GM18873 (cell line): Measurements from ENCODE around the gene ENGASE.

ENCODE experiments used
- ATAC-seq: cut with Tn5 transposase; IDR thresholded peaks from one replicate; pipeline ENCODE4 v1.9.1; 2021; ENCODE audit warnings: mild to moderate bottlenecking, moderate library complexity, moderate number of reproducible peaks; ENCODE audit not compliant: unreplicated experiment, low FRiP score

ENGASE gene

GRCh38 chr17:79039171-79039570 is 35.5 kb upstream of the ENGASE start:
- ATAC-seq = no peak

DNA sequence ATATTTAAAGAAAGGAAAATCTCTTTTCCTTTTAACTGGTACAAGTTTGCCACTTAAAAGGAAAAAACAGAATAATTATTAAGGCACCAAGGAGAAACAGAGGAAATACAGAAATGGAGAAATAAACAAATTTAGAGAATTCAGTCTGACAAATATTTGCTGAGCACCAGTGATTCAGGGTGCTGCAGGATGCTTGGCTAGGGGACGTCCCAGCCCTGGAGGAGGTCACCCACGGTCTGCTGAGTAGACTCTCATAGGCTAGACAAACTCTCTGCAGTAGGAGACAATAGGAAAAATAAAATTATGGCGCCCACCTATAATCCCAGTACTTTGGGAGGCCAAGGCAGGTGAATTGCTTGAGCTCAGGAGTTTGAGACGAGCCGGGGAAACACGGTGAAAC is 34.7 kb upstream of the ENGASE start:
- no peak for ATAC-seq

DNA sequence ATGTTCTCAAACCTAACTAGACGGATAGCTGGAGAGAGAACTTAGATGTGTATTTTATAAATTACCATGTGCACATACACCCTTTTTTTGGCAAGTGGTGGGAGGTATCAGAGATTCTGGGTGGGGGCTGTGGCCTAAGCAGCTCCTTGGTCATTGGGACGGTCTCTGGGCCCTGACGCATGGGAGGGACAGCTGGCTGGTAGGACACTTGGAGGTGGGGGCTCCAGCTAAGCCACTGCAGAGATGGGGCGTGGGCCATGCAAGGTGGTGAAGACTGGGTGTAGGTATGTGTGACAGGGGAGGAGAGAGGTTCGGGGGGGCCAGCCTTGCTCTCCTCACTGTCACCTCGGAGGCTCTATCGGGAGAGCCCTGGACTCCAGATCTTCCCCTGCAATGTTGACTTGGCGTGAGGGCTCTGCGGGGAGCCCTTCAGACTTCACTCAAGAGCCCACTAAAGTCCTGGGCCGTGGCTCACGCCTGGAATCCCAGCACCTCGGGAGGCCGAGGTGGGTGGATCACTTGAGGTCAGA is 33.5 kb upstream of the ENGASE start:
- ATAC-seq = no peak

GRCh38 chr17:79041723-79042420 is 32.8 kb upstream of the ENGASE start:
- ATAC-seq = no peak

DNA sequence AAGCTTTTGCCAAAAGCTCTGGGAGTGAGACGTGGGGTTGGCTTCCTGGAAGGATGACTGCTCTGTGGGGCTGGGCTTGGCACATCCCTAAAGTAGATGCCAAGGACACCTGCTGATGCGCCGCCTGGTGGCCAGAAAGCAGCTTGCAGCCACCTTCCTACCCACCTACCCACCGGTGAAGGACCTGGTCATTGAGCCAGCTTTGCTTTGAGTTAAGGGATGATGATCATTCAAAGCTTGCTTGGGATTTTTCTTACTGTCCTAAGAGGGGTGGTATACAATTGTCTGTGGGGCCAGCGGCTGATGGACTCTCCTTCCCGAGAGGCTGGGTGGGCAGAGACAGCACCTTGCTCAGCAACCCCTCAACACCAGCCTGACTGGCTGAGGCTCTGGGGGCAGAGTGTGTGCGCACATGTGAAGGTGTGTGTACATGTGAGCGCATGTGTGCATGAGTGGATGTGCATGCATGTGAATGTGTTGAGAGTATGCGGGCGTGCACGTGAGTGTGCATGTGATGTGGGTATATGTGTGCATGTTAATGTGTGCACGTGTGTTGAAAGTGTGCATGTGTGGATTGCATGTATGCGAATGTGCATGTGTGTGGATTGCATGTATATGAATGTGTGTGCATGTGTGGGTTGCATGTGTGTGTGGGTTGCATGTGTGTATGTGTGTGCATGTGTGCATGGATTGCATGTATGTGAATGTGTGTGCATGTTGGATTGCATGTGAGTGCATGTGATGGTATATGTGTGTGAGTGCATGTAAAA is 32.0 kb upstream of the ENGASE start:
- no peak for ATAC-seq

DNA sequence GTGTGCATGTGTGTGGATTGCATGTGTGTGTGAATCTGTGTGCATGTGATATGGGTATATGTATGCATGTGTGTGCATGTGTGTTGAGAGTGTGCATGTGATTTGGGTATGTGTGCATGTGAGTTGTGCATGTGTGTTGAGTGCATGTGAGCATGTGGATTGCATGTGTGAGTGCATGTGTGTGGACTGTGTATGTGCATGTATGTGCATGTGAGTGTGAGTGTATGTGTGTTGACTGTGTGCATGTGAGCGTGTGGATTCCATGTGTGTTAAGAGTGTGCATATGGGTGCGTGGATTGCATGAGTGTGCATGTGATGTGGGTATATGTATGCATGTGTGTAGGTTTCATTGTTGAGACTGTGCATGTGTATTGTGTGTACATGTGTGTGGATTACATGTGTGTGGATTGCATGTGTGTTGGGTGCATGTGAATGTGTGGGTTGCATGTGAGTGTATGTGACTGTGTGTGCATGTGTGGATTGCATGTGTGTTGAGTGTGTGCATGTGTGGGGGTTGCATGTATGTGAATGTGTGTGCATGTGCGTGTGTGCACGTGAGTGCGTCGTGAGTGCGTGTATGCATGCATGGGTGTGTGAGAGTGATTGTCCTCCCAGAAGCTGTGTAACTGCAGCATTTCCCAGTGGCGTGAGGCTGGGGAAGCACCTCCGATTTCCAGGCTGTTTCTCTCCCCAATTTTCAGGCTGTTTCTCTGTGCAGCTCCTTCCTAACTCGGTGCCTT is 31.3 kb upstream of the ENGASE start:
- ATAC-seq = no peak

- no peak for ATAC-seq
Observed at GRCh38 chr17:79043931-79044320, 30.7 kb upstream of the ENGASE start.

DNA sequence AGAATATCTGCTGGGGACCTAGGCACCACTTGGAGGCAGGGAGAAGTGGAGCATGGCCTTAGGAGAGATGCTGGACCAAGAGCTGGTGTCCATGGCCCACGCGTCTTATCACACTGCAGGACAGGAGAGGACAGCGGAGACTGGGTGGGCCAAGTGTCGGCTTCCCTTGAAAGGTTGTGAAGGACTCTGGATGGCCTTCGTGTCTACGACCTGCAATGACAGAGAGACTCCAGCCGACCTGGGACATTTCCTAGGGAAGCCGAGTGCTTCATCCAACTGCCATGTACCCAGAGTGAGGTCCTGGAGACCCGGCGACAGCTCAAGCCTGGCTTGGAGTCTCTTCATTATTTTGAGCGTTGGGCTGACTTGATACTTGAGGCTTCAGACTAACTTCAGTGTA is 30.2 kb upstream of the ENGASE start:
- no peak for ATAC-seq

DNA sequence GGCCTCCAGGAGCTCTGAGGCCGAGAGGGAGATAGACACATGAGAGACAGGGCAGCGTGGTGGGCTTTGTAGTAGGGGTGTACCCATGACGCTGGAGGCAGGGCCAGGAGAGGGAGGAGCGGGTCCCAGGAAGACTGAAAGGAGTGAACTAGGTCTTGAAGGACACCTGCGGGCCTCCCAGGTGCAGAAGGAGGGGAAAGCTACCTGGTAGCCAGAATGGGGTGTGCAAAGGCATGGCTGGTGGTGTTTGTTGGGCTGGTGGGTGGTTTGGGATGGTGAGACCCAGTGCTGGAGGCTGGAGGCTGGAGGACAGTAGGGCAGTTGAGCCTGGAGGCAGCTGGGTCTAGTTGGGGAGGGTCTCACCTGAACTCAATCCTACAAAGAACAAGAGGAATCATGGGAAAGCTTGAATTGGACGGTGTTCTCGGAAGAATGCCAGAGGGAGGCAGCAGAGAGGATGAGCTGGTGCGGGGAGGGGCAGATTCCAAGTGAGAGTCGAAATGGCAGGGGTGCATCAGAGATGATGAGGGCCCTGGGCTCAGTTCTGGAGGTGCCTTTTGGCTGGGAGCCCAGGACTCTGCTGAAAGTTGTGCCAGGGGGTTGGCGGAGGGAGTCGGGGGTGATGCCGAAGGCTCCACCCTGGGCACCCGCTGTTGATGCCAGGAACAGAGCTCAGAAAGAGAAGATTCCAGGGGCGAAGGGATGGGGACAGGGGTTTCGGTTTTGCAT is 29.5 kb upstream of the ENGASE start:
- ATAC-seq = no peak

GRCh38 chr17:79045842-79046196 is 28.8 kb upstream of the ENGASE start:
- no peak for ATAC-seq

DNA sequence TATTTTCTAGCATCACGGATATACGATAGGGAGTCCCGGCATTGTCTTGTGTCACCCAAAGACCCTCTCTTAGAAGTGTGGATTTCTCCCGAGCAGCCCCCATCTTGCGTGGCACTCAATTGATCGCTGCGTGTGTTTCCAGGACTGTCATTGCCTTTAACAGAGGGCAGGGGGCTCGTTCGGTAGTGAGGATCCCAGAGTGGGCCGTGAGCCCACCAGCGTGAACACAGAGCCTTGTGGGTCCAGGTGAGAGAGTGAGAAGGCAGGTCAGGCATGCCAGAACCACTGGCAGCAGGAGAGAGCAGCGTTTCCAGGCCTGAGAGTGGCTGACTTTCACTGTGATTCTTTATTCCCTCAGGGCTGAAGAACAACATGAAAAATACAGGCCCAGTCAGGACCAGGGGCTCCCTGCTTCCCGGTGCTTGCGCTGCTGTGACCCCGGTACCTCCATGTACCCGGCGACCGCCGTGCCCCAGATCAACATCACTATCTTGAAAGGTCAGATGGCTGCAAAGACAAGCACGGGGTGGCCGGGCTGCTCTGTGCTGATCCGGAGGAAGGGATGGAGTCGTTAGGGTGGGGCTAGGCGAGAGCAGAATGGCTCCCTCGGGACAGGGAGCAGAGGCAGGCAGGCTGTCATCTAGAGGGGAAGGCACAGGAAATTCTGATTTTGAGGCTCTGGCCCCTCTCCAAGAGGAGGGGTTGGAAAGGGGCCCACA is 28.3 kb upstream of the ENGASE start:
- ATAC-seq = no peak

DNA sequence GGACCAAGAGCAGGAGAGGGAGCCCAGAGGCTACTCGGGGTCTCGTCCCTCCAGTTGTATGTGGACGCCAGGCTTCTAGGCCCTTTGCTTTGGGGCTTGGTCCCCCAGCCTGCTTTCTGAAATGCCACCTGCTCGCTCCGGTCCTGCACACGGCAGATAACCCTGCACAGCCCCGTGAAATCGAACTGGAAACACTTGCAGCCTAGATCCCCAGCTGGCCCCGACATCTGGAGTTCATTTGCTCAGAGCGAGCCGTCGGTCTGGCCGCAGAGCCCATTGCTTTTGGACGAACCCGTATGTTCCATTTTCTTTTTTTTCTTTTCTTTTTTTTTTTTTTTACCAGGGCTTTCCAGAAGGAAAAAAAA is 27.7 kb upstream of the ENGASE start:
- no peak for ATAC-seq

GRCh38 chr17:79047291-79047920 is 27.2 kb upstream of the ENGASE start:
- no peak for ATAC-seq

- ATAC-seq = no peak
Observed at GRCh38 chr17:79047923-79048825, 26.4 kb upstream of the ENGASE start.

- no peak for ATAC-seq
Observed at GRCh38 chr17:79048826-79049755, 25.5 kb upstream of the ENGASE start.

- no peak for ATAC-seq
Observed at GRCh38 chr17:79049821-79050220, 24.8 kb upstream of the ENGASE start.

DNA sequence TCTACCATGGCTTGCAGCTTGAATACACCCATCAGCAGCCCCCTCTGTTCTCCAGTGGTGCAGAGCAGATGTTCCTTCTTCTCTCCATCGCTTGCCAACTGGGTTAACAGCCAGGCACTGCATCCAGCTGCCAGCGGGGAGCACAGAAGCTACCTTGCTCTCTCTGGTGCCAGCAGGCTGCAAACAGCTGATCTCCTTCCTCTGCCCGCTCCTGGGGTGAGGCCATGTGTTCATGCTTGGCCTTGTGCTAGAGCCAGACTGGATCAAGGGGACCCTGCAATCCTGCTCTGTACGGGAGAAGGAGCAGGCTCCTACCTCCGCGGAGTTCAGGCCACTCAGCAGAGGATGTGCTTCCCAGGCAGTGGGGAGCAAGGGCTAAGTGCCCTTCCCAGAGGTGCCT is 24.1 kb upstream of the ENGASE start:
- no peak for ATAC-seq

DNA sequence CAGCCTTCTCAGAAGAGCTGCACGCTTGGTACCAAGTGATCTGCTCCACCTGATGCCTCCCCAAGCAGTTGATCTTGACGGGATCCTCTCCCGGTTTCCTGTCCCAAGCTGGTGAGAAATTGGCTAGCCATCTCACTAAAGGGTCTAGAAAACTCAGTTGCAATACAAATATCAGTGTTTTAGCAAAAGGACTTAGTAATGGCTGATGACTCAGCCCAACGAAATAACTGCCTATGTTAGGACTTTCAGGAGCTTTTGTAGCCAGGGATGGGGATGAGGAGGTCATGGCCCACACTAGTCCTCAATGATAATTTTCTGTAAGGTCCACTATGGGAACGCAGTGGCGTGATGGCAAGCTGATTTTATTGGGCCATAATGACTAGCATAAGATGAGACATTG is 23.3 kb upstream of the ENGASE start:
- ATAC-seq = no peak
